ENCODE measurements around the gene MZT2A.
"Not testable (repeated sequence)": the region's sequence is repeated elsewhere in the genome, so short reads cannot be mapped to it uniquely, and the experiment has no call there.

Gene MZT2A

DNA sequence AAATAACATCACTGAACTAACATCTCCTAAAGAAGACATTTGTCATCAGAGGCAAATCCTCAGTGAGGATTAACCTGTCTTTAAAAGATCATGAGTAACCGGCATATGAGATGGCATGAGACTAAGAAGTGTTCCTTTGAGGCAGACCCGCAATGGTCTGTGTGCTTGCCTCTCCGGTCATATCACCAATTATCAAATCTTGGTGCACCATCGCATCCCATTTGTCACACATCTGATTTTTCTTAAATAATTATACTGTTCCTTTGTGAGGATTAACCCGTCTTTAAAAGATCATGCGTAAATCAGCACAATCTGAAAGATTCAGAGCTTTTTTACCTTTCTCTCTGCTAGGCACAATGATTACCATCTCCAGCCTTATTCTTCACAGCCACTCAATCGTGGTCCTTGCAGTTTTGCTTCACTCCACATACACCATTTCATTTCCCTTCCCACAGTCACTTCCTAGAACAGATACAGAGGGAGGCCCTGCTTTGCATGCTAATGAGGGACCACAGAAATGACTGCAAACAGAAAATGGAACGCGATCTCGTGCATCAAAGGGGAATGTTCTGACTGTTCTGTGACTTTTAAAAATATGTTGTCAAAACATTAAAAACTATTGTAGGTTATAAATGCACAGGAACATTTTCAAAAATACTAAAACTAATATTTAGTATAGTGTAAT is 40.8 kb downstream of the MZT2A start:
- DNase-seq (ENCODE audit: low spot score) = not testable (repeated sequence)

DNA sequence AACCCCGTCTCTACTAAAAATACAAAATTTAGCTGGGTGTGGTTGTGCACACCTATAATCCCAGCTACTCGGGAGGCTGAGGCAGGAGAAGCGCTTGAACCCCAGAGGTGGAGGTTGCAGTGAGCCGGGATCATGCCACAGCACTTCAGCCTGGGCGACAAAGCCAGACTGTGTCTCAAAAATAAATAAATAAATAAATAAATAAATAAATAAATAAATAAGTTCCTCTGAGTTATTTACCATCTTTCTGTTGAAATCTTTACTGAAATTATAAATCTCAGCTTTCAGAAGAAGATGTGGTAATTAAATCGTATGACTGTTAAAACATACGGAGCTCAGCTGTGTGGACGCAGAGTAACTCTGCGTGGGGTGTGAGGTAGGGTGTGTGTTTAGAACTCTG is 44.2 kb downstream of the MZT2A start:
- not testable (repeated sequence) for DNase-seq (ENCODE audit: low spot score)

DNA sequence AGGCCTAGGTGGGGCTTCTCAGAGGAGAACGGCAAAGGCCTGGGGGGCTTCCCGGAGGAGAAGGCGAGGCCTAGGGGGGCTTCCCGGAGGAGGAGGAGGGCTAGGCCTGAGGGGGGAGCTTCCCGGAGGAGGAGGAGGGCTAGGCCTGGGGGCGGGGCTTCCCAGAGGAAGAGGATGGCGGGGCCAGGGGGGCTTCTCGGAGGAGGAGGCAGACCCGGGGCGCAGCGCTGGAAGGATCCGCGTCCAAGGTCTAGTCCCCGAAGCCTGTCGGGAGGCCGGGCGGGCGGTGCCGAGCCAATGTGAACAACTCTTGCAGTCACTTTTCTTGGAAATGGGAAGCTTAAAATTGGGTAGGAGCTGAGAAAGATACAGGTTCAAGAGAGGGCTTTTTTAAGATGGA is 46.3 kb downstream of the MZT2A start:
- DNase-seq (ENCODE audit: low spot score) = no peak

DNA sequence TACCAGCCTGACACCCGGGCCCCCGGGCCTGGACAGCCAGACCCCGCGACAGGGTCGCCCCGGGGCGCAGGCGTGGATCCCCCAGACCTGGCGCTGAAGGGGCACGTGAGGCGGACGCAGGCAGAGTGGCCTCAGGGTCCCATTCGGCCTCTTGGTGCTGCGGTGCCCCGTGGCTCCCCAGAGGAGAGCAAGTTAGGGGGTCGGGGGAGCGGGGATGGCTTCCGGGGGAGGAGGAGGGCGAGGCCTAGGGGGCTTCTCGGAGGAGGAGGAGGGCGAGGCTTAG is 46.7 kb downstream of the MZT2A start:
- DNase-seq (ENCODE audit: low spot score) = not testable (repeated sequence)

DNA sequence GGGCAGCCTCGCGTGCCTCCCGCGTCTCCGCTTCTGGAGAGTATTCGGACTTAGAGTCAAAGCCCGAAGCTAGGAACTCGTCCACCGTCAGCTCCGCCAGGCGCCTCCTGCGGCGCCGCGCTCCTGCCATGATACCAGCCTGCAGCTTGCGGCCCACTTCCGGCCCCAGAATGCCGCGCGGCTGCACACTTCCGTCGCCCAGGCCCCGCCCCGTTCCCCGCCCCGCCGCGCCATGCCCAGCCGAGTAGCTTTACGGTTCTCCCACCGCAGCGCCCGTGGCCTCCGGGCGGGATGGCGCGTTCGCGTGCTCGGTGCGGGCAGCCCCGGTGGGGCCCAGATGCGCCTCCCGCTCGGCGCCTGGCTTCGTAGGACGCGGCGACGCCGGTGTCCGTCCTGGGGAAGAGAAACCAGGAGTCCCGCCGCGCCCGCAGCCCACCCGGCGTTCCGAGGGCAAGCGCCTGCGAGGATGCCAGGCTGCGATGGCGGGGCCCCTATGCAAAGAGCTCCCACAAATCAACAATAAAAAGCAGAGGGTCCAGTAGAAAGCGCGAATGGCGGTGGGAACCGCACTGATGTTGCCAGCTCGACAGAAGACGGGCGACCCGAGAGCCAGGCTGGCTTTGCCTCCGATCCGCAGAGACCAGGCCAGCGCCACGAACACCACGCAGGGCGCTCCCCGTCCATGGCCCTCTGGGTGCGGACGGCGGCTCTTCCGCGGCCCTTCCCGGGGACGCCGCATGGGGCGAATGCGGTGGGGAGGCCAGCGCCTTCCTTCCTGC is 47.3 kb downstream of the MZT2A start:
- DNase-seq (ENCODE audit: low spot score) = not testable (repeated sequence)

DNA sequence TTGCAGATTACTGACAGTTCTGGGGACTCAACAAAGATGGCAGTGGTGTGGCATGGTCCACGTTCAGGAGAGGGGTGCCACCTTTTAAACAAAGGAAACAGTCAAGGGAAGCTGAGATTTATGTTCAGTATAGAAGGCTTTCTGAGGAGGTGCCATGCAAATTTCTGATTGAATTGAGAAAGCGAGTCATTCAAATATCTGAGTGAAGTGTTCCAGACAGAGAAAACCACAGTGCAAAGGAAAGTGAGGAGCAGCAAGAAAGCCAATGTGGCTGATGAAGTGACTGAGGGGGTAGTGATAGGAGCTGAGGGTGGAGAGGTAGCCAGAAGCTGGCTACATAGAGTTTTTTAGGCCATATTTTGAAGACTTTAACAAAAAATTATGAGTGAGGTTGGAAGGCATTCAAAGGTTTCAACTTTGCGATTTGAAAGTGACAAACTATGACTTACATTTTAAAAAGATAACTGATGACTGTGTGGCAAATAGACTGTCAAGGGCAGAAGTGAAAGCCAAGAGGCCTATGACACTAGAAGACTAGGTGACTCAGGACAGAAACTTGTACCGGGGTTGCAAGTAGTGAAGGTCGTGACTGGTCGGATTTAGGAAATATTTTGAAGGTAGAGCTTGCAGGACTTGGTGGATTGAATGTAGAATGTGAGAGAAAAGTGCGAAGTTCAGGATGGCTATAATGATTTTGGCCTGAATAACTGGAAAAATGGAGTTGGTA is 51.3 kb downstream of the MZT2A start:
- DNase-seq (ENCODE audit: low spot score) = not testable (repeated sequence)

All from kidney tubule cell (primary cell).